Middle frontal gyrus (tissue), 1 donor: ENCODE data around the gene ODF4.
"Not testable (repeated sequence)": the region's sequence is repeated elsewhere in the genome, so short reads cannot be mapped to it uniquely, and the experiment has no call there.

Experiments
- DNase-seq: peaks from one replicate; pipeline ENCODE4 v3.0.0-alpha.2; 2015; ENCODE audit warnings: low spot score; ENCODE audit errors: extremely low spot score

ODF4 gene

DNA sequence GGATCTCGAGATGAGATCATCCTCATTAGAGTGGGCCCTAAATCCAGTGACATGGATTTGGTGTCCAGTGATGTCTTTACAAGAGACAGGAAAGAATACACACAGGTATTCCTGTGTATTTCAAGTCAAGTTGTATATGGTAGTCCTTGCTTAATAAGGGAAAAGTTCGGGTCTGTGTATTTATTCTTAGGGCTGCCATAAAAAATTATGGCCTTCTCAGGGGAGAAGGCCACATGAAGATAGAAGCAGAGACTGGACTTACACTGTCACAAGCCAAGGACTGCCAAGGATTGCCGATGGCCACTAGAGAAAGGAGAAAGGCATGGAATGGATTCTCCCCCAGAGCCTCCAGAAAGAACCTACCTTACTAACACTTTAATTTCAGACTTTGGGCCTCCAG lies 28.6 kb downstream of the ODF4 start:
- DNase-seq: no peak

DNA sequence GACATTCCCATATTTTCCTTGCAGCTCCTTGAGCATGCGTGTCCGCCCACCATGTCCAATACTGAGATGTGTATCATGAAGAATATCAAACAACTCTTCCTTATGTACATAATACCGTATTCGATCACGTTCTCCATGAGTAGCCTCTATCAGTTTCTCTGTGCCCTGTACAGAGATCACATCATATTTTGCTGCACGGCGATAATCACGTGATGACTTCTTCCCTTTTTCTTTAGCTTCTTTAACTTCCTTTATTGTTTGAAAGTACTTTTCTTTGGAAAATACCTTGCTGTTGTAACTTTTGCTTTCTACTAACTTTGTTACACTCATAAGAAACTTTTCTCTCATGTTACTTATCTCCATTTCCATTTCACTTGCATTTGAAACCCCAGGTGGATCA lies 30.3 kb downstream of the ODF4 start:
- DNase-seq: no peak

DNA sequence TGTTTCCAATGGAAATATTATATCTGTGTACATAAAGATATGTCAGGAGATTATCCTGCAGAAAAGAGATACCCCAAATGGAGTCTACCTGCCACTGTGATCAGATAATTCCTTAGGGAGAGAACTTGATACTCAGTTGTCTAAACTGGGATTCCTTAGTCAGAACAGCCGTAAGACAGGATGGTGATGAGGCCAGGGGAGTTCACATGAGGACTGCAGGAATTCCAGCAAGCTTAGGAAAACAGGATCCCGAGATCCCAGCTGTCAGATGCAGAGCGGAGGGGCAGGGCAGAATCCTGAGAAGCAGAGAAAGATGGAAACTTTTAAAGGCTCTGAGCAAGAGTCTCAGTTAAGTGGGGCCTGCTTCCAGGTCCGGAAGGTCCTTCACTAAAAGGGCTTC lies 32.1 kb downstream of the ODF4 start:
- no peak for DNase-seq

DNA sequence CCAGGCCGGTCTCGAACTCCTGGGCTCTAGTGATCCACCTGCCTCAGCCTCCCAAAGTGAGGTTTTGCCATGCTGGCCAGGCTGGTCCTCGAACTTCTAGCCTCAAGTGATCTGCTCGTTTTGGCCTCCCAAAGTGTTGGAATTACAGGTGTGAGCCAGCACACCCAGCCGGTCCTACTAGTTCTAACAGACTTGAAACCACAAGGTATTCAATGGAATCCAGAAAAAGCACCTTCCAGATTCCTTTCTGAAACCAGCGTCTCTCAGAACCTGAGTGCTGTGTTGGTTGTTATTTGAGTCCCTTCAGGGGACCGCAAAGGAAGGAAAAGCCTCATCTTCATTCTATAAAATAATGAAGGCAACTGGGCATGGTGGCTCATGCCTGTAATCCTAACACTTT lies 32.8 kb downstream of the ODF4 start:
- DNase-seq: no peak

DNA sequence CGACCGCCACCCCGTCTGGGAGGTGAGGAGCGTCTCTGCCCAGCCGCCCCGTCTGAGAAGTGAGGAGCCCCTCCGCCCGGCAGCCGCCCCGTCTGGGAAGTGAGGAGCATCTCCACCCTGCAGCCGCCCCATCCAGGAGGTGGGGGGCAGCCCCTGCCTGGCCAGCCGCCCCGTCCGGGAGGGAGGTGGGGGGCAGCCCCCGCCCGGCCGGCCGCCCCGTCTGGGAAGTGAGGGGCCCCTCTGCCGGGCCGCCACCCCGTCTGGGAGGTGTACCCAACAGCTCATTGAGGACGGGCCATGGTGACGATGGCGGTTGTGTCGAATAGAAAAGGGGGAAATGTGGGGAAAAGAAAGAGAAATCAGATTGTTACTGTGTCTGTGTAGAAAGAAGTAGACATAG lies 34.2 kb downstream of the ODF4 start:
- not testable (repeated sequence) for DNase-seq

DNA sequence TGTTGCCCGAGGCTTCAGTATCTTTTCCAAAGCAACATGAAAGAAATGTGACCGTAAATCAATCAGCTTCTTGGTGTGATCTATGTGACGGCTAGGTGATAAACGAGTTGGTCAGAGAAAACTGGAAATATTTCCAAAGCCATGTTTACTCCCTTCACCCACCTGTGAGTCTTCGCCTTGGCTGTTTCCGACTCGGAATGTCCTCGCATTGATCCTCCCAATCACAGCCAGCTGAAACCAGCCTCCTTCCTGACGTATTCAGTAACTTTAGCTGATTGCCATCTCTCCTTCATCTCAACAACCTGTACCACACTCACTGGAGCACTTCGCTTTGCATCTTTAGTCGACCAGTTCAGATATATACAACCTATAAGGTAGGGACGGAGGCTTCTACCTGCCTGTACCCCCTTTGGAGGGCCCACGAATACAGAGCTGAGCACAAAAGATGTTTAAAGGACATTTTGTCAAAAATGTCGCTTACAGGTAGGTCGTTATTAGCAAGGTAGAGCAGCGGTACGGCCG lies 36.2 kb downstream of the ODF4 start:
- no peak for DNase-seq

DNA sequence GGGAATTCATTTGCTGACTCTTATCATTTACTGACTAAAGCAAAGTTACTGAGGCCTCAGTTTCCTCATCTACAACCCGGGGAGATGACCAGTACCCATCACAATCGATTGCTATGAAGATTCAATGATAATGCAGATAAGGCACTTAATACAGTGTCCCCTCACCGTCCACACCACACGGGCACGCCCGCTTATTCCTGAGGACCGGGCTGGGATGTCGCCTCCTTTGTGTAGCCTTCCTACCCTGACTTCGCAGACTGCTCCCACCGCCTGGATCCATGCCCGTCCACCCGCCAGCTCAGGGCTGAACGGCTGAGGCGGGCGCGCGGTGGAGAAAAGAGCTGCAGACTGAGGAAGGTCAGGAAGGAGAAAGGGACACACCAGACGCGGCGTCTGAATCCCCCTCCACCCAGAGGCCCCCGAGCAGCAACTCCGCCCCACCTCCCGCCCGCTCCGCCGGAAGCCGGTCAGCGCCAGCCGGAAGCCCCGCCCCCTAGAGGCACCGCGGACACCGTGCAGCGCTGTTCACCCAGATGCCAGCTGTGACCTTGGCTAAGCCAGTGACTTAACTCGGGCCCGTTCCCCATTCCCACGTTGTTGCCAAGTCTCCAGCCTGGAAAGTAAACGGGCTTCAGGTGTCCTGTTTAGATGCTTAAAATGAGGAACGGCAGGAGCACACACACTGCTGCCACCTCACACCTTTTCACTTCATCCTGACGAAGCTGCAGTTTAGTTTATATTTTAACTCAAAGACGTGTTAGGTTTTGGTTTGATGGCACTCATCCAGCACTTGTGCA lies 36.8 kb downstream of the ODF4 start, which contains the start of gene KRABD2:
TSS of gene KRABD2 (minus strand) at position 434 of the 797 bp plus-strand sequence.
- DNase-seq: peak; percentile 55

DNA sequence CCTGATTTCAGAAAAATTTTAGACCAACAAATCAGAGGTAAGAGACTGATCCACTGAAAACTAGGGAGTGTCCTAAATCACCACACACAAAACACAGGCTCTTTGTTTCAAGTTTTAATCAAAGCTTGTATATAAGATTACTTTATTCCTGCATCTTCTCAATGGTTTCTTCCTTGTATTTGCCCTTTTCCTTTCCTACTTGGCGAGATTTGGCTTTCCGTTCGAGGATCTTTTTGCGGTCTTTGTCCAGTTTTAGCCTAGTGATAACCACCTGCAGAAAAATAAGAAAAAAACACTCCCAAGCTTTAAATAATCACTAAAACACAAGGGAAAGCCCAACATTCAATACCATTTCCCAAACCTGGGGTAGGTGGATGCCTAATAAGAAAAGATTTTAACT lies 37.8 kb downstream of the ODF4 start:
- no peak for DNase-seq

DNA sequence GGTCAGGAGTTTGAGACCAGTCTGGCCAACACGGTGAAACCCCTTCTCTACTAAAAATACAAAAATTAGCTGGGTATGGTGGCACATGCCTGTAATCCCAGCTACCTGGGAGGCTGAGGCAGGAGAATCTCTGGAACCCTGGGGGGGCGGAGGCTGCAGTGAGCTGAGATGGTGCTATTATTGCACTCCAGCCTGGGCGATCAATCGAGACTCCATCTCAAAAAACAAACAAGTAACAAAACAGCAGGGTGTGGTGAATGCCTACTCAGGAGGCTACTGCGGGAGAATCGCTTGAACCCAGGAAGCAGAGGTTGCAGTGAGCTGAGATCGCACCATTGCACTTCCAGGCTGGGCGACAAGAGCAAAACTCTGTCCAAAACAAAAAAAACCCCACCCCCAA lies 38.5 kb downstream of the ODF4 start:
- DNase-seq: not testable (repeated sequence)

DNA sequence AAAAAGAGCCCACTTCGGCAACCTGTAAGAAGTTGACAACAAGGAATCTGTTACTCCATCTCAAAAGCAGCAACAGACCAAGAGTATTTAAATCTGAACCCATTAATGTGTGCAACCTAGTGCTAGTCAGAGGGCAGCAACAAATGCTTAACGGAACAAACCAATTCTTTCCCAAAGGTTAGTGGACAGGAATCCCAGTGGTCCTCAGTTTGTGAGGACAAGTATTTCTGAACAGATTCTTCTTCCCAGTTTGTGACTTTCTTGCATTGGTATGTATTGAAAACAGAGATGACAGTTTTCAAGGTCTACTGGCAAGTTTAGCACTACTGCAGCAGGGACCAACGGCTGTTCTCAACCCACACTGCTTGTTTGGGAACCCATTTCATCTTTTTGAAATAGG lies 40.4 kb downstream of the ODF4 start:
- no peak for DNase-seq

DNA sequence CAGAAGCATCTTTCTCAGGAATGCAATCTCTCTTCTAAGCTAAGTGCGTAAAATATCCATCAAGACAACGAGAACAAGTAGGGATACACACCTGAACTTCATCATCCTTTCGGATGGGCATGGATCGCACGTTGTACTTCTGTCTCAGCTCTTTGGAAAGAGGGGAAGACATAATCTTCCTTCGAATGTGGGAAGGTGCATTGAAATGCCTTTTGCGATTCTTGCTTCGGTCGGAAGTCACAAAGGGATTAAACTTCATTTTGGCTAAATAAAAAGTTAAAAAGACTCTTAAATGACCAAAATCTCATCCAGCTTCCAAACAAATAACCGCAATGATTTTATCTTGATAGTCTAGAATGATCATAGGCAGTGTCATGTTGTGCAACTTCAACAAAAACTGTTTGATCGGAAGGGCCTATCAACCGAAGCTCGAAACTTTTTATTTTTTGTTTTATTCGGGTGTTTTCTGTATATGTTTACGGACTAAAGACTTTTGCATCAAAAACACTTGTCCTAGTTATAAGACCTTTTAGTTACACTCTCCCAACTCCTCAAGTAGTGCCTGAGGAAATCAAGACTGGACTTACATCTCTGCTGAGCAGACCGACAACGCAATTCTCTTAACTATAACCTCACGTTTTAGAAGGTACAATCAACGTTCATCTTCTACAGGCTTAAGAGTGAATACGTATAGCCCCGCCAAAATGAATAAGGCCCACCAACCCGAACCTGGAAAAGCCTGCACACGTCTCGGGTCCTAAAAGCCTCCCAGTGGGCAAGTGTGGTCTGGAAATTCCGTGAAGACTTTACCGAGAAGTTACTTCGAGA lies 42.6 kb downstream of the ODF4 start:
- DNase-seq: no peak

DNA sequence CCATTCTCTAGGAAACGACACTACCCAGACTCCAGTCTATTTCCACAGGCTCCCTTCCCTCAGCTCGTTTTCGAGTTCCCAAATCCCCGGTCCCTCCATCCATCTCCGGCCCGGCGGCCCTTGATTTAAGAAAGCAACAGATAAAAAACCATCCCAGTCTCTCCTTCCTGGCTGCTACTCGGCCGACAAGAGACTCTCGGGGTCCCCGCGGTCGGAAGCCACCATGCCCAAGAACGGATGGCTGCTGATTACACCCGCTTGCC lies 43.2 kb downstream of the ODF4 start:
- no peak for DNase-seq

DNA sequence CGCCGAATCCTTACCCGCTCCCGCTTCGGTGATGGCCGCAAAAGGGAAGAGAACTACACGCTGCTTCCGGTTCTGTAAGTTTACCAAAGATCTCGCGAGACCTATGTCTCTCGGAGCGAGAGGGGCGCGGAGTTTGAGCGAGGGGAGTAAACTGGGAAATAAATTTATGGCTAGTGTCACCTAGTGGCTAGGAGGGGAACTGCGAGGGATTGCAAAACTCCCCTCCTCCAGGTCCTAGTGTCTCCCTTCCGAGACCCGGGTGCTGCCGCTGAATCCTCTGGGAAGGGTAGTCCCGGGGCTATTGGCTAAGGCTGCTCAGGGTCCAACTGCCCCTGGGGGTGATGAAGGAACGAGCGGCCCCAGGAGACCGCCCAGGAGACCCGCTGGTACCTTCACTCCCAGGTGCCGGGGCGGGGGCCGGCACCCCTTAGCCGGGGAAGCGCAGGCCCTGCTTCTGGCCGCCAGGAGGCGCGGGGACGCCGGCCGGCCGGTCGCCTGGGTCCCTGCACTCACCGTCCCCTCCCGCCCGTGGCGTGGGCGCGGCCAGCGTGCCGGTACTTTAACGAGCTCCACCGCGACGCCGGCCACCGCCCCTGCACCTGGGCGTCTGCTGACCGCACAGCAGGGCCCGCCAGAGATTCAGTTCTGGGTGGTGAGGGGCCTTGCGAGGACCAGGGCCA lies 43.6 kb downstream of the ODF4 start, which contains the start of gene RPL26:
TSS of gene RPL26 (minus strand) at position 51 of the 680 bp plus-strand sequence. CDS start 883 bp downstream, outside the sequence.
- DNase-seq: peak; percentile 99

DNA sequence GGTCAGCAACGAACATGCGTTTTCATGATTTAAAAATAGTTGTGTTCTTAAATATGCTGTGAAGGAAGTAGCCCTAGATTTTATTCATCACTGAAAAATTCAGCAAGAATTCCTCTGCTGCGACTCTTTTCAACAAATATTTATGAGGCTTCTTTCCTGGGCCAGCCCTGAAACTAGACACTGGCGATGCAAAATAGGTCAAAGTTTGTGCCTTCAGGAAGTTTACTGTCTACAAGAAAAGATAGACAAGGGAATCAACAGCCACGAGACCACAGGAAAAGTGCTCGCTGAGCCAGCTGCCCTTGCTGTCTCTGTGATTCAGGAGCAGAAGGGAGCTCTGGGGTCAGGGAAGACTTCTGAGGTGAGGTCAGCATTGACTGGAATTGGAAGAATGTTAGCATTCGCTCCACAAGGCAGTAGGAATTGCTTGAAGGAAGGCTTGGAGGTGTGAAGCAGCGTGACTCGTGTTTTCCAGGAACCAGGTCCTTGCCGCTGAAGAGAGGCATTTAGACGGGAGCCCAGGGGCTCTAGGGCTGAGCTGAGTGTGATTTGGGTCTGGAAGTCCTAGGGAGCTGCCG lies 45.2 kb downstream of the ODF4 start:
- no peak for DNase-seq

DNA sequence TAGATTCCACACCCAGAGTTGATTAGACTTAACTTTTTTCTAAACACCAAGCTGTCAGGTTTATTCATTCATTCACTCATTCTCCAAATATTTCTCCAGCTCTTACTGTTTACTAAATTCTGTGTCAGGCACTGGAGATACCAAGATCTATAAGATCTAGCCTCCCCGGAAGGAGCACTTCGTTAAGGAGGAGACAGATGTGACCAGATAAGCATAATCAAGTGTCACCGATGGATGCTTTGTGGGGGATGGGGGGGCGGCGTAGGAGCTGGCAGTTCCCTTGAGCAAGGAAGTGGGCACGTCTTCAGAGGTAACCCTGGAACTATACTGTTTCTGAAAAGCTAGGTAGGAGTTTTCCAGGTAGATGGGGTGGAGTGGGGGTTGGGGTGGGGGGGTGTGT lies 47.2 kb downstream of the ODF4 start:
- DNase-seq: no peak

DNA sequence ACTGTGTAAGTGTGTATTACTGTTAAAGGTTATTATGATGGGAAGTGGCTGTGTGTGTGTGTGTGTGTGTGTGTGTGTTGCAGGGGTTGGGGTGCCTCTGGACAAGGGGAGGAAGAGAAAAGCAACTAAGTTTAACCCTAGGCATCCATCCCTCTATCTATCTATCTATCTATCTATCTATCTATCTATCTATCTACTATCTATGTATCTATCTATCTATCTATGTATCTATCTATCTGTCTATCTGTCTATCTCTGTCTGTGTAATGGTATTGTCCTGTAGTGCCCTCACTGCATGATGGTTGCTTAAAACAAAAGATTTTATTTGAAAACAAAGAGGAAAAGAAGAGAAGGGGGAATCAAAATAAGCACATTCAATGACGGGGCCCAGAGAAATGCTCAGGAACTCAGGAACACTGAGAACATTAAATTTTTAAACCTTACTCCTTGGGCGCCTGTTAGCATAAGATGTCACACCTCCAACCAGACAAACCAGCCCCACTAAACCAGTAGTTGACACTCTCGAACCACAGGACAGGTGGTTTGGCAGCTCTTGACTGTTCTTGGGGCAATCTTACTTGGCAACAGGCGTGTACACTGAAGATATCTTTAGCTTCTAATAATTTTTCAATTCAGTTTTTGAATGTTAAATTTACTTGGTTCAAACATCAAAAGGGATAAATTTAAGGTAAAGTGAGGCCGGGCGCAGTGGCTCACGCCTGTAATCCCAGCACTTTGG lies 48.4 kb downstream of the ODF4 start:
- DNase-seq: no peak

DNA sequence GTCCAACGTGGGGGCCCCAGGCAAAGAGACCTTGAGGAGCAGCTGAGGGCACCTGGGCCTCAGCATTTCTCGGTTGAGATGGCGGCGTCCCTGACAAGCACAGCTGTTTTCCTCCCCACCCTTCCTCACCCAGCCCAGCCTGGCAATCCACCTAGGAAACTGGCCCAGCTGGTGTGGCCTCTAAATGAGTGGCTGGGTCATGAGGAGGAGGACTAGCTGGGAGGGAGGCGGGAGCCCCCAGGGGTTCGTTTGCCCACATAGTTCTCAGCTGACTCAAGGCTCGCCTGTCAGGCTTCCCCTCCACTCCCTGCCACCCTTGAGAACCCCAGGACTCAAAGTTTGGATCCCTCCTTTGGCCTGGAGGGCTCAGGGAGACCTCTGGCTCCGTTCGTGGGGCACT lies 52.1 kb downstream of the ODF4 start:
- no peak for DNase-seq

DNA sequence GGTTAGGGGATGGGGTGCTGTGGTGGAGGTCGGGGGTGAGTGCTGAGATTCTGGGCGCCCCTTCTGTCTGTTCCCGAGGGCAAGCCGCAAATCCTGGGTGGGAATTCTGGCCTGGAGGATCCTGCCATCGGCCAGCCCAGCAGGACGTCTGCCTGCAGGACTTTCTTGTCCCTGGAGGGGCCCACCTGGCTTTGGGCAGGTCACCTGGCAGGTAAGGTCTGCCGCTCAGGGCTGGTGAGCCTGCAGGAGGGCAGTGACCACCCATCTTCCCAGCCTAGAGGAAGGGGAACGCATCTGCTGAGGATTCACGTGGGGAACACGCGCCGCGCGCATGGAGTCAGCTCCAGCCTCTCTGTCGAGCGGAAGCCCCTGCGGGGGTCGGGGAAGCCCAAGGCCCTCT lies 52.6 kb downstream of the ODF4 start:
- DNase-seq: no peak

DNA sequence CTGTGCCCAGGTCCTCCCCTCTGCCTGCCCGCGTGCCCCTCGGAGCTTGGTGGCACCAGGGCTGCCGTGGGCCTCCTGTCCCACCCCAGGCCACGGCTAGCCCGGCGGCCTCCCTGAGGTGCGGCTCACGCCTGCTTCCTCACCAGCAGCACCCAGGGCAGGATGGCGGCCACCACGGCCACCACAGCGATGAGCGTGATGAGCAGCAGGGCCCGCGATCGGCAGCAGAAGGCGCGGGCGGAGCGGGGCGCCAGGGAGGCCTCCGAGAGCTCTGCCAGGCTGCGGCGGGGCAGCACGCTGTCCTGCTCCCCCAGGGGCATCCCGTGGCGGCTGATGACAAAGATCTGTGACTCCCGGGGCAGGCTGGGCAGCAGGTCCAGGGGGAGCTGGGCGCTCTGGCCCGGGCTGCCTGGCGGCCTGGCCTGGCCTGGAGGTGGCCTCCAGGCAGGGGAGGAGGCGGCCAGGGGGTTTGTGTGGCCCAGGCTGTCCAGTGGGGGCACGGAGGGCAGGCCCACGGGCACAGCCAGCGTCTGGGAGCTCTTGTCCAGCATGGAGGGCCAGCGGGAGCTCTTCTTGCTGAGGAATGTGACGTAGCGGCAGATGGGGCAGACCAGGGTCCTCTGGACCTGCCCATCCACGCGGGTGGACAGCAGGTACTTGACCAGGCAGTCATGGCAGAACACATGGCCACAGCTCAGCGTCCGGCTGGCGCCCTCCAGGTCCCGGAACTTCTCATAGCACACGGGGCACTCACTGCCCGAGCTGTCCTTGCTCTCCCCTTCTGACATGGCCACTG lies 53.2 kb downstream of the ODF4 start:
- no peak for DNase-seq
